GM19328 (cell line): ENCODE data around the gene NCF2.
"Not testable (repeated sequence)": the region's sequence is repeated elsewhere in the genome, so short reads cannot be mapped to it uniquely, and the experiment has no call there.

Experiments used
- ATAC-seq: cut with Tn5 transposase; IDR thresholded peaks from one replicate; pipeline ENCODE4 v1.9.1; 2021; ENCODE audit warnings: mild to moderate bottlenecking, moderate library complexity; ENCODE audit not compliant: unreplicated experiment

Gene NCF2

GRCh38 chr1:183590244-183591191 lies at the start of gene NCF2:
Gene NCF2 (minus strand): TSS chr1:183590459. CDS start chr1:183590329, 130 bp downstream.
- peak; percentile 72 for ATAC-seq

- no peak for ATAC-seq
Measured at GRCh38 chr1:183638649-183639387, 48.6 kb upstream of the NCF2 start.

GRCh38 chr1:183636783-183637182 lies 46.5 kb upstream of the NCF2 start:
- ATAC-seq: no peak

GRCh38 chr1:183636334-183636682 lies 46.0 kb upstream of the NCF2 start:
- ATAC-seq: no peak

- peak; percentile 82 for ATAC-seq
Measured at GRCh38 chr1:183635606-183636333, 45.5 kb upstream of the NCF2 start, which contains the start of gene ARPC5. Gene ARPC5 (minus strand): TSS chr1:183635783. CDS start chr1:183635659, 124 bp downstream.

- ATAC-seq: no peak
Measured at GRCh38 chr1:183635099-183635605, 44.9 kb upstream of the NCF2 start.

- ATAC-seq: no peak
Measured at GRCh38 chr1:183634429-183635065, 44.3 kb upstream of the NCF2 start.

GRCh38 chr1:183633676-183634343 lies 43.6 kb upstream of the NCF2 start:
- ATAC-seq: no peak

GRCh38 chr1:183632964-183633363 lies 42.7 kb upstream of the NCF2 start:
- ATAC-seq: no peak

- no peak for ATAC-seq
Measured at GRCh38 chr1:183632114-183632513, 41.9 kb upstream of the NCF2 start.

GRCh38 chr1:183630748-183631147 lies 40.5 kb upstream of the NCF2 start:
- ATAC-seq: no peak

- no peak for ATAC-seq
Measured at GRCh38 chr1:183628537-183628936, 38.3 kb upstream of the NCF2 start.

- ATAC-seq: not testable (repeated sequence)
Measured at GRCh38 chr1:183626236-183626635, 36.0 kb upstream of the NCF2 start.

- ATAC-seq: no peak
Measured at GRCh38 chr1:183622884-183623785, 32.9 kb upstream of the NCF2 start.

GRCh38 chr1:183622013-183622412 lies 31.8 kb upstream of the NCF2 start:
- ATAC-seq: no peak

- no peak for ATAC-seq
Measured at GRCh38 chr1:183620311-183620710, 30.1 kb upstream of the NCF2 start.

GRCh38 chr1:183619781-183620180 lies 29.5 kb upstream of the NCF2 start:
- ATAC-seq: no peak

- not testable (repeated sequence) for ATAC-seq
Measured at GRCh38 chr1:183618202-183618601, 27.9 kb upstream of the NCF2 start.

- not testable (repeated sequence) for ATAC-seq
Measured at GRCh38 chr1:183612975-183613374, 22.7 kb upstream of the NCF2 start.
